B cell (primary cell): Measurements from ENCODE around the gene CFAP74. TPM values are rescaled to one million over a fixed set of nuclear protein-coding genes. Genes with fewer than 3 reads are reported as not detected.

Source experiments
- ATAC-seq: fragments of 200-7000 bp; cut with Tn5 transposase; one replicate; pipeline ENCODE4 v1.10.0; 2021; ENCODE audit warnings: low read depth, mild to moderate bottlenecking, moderate number of reproducible peaks, moderate library complexity
- CTCF ChIA-PET: fragments of 350-600 bp; sonication (Branson Sonifier 250); formaldehyde crosslinking; loops from one replicate; lab custom pipeline; 2021; ENCODE audit warnings: antibody characterized with exemption, inconsistent platforms; lab: Charles Lee
- POLR2A ChIA-PET: fragments of 350-600 bp; sonication (Branson Sonifier 250); formaldehyde crosslinking; loops from one replicate; lab custom pipeline; 2021; ENCODE audit warnings: antibody characterized with exemption; lab: Charles Lee
- DNase-seq: peaks from one replicate; pipeline ENCODE4 v3.0.0; 2013
- H2AFZ ChIP-seq: 2 replicates; pipeline ENCODE4 v1.6.1; 2012; ENCODE audit warnings: mild to moderate bottlenecking, low read depth, low read length; ENCODE audit not compliant: insufficient read depth, poor library complexity, severe bottlenecking
- H3K27ac ChIP-seq, 2 donors: 1 replicate in 1 of 2; 2 replicates in 1 of 2; pipeline ENCODE4 v1.5.1; 2012 to 2013; ENCODE audit warnings: low read length in 2 of 2, mild to moderate bottlenecking in 2 of 2, moderate library complexity in 1 of 2
- H3K27me3 ChIP-seq, 4 experiments: fragments of 200-600 bp in 1 of 4; sonication (generic) in 1 of 4; replicated peaks in 1 of 4; 1 replicate in 2 of 4; 2 replicates in 2 of 4; pipeline versions ENCODE4 v1.6.1 to v1.7.0; 2013 to 2016; ENCODE audit warnings: low read length in 3 of 4, mild to moderate bottlenecking in 2 of 4, mixed read lengths in 1 of 4, moderate library complexity in 1 of 4; ENCODE audit not compliant: insufficient read depth in 4 of 4, control insufficient read depth in 3 of 4; ENCODE audit errors: control extremely low read depth in 1 of 4
- H3K36me3 ChIP-seq, 2 experiments: replicated peaks in 1 of 2; 1 replicate in 1 of 2; 2 replicates in 1 of 2; pipeline versions ENCODE4 v1.6.1 to v1.7.1; 2013; ENCODE audit warnings: low read length in 1 of 2; ENCODE audit not compliant: insufficient read depth in 2 of 2, control insufficient read depth in 1 of 2; ENCODE audit errors: control extremely low read depth in 1 of 2, extremely low read depth in 1 of 2
- H3K4me1 ChIP-seq, 2 donors: fragments of 200-600 bp in 1 of 2; sonication (generic) in 1 of 2; 1 replicate in 1 of 2; 2 replicates in 1 of 2; pipeline versions ENCODE4 v1.5.1 to v1.6.1; 2013 to 2017; ENCODE audit warnings: low read length in 2 of 2; ENCODE audit not compliant: control insufficient read depth in 2 of 2, insufficient read depth in 2 of 2
- H3K4me2 ChIP-seq: replicated peaks from 2 replicates; pipeline ENCODE3; 2012; ENCODE audit warnings: mild to moderate bottlenecking, low read depth, low read length; ENCODE audit not compliant: poor library complexity, severe bottlenecking
- H3K4me3 ChIP-seq, 5 experiments: fragments of 200-600 bp in 1 of 5; sonication (generic) in 1 of 5; 1 replicate in 3 of 5; 2 replicates in 2 of 5; pipeline versions ENCODE4 v1.5.1 to v1.7.0; 2011 to 2016; ENCODE audit warnings: low read length in 4 of 5, mild to moderate bottlenecking in 4 of 5, low read depth in 2 of 5, control low read depth in 1 of 5, moderate library complexity in 1 of 5; ENCODE audit not compliant: insufficient read depth in 1 of 5; ENCODE audit errors: control extremely low read depth in 1 of 5, extremely low read depth in 1 of 5
- H3K79me2 ChIP-seq: fragments of 200-600 bp; sonication (generic); one replicate; pipeline ENCODE4 v1.6.0; 2016; ENCODE audit warnings: low read length; ENCODE audit not compliant: control insufficient read depth, insufficient read depth
- H3K9ac ChIP-seq: fragments of 200-600 bp; sonication (generic); 2 replicates; pipeline ENCODE4 v1.6.1; 2017; ENCODE audit warnings: mild to moderate bottlenecking, low read length, moderate library complexity
- H3K9me3 ChIP-seq, 3 donors: one replicate each; pipeline versions ENCODE4 v1.6.1 to v1.7.1; 2013; ENCODE audit warnings: low read length in 2 of 3; ENCODE audit not compliant: control insufficient read depth in 2 of 3, insufficient read depth in 1 of 3; ENCODE audit errors: control extremely low read depth in 1 of 3
- H4K20me1 ChIP-seq: 2 replicates; pipeline ENCODE4 v1.6.0; 2012; ENCODE audit warnings: mild to moderate bottlenecking, low read length; ENCODE audit not compliant: insufficient read depth, control insufficient read depth, poor library complexity, severe bottlenecking
- H3K27ac Mint-ChIP-seq: one replicate; pipeline ENCODE4 v1.8.0; 2021; ENCODE audit warnings: mixed read lengths
- H3K27me3 Mint-ChIP-seq: one replicate; pipeline ENCODE4 v1.8.0; 2021; ENCODE audit warnings: mixed read lengths
- H3K4me1 Mint-ChIP-seq: one replicate; pipeline ENCODE4 v1.8.0; 2021; ENCODE audit warnings: mixed read lengths
- H3K4me3 Mint-ChIP-seq: one replicate; pipeline ENCODE4 v1.8.0; 2021; ENCODE audit warnings: mixed read lengths
- H3K9me3 Mint-ChIP-seq: one replicate; pipeline ENCODE4 v1.8.0; 2022; ENCODE audit warnings: mixed read lengths; ENCODE audit not compliant: insufficient read depth
- EZH2 ChIP-seq: IDR thresholded peaks from 2 replicates; pipeline ENCODE4 v1.6.1; 2012; ENCODE audit warnings: borderline replicate concordance, low read depth, mild to moderate bottlenecking, moderate library complexity, low read length; ENCODE audit not compliant: insufficient read depth, poor library complexity, severe bottlenecking
- WGBS: methylation state at CpG from one replicate; pipeline ENCODE4 v1.1.5; 2013; ENCODE audit warnings: missing lambda C conversion rate; ENCODE audit not compliant: insufficient coverage; 5-methylcytosine and 5-hydroxymethylcytosine counted together
- intact Hi-C: fragments of 100-400 bp; cut with micrococcal nuclease; formaldehyde crosslinking; loops from one replicate; pipeline ENCODE4 v1.10.0; 2022
- polyA plus RNA-seq: library from polyadenylated mRNA; depleted of rRNA; stranded (reverse); fragments of >200 nt; gene quantifications from 2 replicates; pipeline ENCODE4 v1.2.3, GENCODE V29; 2012
- total RNA-seq, 2 donors: library from RNA; stranded (reverse); fragments of 120-200 nt in 1 of 2; gene quantifications; 1 replicate in 1 of 2; 2 replicates in 1 of 2; pipeline versions ENCODE4 v1.2.3 to v1.2.4, GENCODE V29; 2013 to 2022
- TF ChIP-seq, protein P1 (sequence below): fragments of 200-600 bp; IDR thresholded peaks from one replicate; pipeline ENCODE4 v1.8.0; 2022; ENCODE audit warnings: antibody characterized with exemption, mild to moderate bottlenecking

CFAP74 gene
- total and polyA plus RNA-seq, 2 donors (not counting 1 experiment from before 2014, with no cell fraction given): not detected

DNA sequence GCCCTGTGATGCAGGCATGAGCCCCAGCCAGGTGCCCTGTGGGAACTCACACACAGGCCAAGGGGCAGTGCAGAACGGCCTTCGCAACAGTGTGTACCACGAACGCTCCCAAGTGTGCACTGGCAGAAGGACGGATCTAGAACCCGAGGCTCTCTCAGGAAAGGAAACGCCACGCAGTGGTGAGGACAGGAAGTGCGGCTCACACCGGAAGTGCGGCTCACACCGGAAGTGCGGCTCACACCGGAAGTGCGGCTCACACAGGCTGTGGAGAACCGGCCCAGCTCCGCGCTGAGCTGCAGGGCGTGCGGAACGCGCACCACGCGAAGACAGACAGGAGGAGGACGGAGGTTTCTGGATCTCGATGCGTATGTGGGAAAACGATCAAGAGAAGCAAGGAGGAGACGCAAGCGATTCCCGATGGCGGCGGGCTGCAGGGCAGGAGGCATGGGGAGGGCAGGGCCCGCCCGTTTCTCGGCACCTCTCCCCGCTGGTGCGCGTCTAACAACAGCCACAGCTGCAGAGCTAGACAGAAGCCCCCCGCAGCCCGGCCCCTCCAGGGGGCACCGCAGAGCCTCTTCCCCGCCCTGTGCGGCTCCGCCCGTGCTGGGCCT, 48.6 kb downstream of the CFAP74 start:
- H3K4me2 ChIP-seq: no peak overlapping the region
- no peak overlapping the region for H3K4me3 Mint-ChIP-seq
- peaks cover 0 to 16% (median 6%) of the 10 kb centered on the region in 3 donors for H3K9me3 ChIP-seq
- peaks cover 0 to 20% (median 2%) of the 10 kb centered on the region in 4 experiments for H3K27me3 ChIP-seq
- DNase-seq (no peak), ATAC-seq (no peak)
- no peak overlapping the region for H3K4me3 ChIP-seq
- no peaks in the 10 kb centered on the region for H3K36me3 ChIP-seq
- CTCF ChIA-PET: no interaction called here
- H3K27me3 Mint-ChIP-seq: peaks cover 37% of the 10 kb centered on the region
- H3K9me3 Mint-ChIP-seq: peaks cover 7% of the 10 kb centered on the region
- no peaks in the 10 kb centered on the region for H3K79me2 ChIP-seq
- no peaks in the 10 kb centered on the region for H4K20me1 ChIP-seq
- TF ChIP-seq, protein P1, sequence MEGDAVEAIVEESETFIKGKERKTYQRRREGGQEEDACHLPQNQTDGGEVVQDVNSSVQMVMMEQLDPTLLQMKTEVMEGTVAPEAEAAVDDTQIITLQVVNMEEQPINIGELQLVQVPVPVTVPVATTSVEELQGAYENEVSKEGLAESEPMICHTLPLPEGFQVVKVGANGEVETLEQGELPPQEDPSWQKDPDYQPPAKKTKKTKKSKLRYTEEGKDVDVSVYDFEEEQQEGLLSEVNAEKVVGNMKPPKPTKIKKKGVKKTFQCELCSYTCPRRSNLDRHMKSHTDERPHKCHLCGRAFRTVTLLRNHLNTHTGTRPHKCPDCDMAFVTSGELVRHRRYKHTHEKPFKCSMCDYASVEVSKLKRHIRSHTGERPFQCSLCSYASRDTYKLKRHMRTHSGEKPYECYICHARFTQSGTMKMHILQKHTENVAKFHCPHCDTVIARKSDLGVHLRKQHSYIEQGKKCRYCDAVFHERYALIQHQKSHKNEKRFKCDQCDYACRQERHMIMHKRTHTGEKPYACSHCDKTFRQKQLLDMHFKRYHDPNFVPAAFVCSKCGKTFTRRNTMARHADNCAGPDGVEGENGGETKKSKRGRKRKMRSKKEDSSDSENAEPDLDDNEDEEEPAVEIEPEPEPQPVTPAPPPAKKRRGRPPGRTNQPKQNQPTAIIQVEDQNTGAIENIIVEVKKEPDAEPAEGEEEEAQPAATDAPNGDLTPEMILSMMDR: no peak
- no peak for TF ChIP-seq EZH2
- H2AFZ ChIP-seq: no peak overlapping the region
- H3K9ac ChIP-seq: no peak overlapping the region
- H3K4me1 Mint-ChIP-seq: no peaks in the 10 kb centered on the region
- POLR2A ChIA-PET: no interaction called here
- H3K27ac Mint-ChIP-seq: no peak overlapping the region
- no peaks in the 10 kb centered on the region for H3K4me1 ChIP-seq
- no peak overlapping the region for H3K27ac ChIP-seq
- WGBS: 83% methylated on average over 45 of the region's 46 CpGs
- intact Hi-C loops: no loop called here

DNA sequence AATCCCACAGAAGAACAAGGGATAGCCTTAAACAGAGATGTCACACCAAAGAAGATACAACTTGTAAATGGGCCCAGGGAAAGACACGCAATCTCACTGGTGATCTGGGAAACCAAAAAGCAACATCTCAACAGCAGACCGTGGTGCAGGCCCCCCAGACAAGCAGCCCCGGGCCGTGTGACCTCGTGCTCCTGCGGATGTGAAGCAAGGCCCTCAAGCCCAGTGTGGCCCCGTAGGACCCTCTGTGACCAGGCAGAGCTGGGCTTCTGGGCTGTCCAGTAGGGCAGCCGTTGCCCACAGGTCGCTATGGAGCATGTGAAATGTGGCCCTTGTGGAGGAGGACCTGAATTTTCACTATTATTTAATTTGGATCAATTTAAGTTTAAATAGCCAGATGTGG, 49.6 kb downstream of the CFAP74 start:
- no peaks in the 10 kb centered on the region for H3K4me1 Mint-ChIP-seq
- H3K4me1 ChIP-seq: no peaks in the 10 kb centered on the region
- no peak overlapping the region for H3K9ac ChIP-seq
- H3K4me2 ChIP-seq: no peak overlapping the region
- ATAC-seq: no peak
- DNase-seq: no peak
- intact Hi-C loops: no loop called here
- H3K36me3 ChIP-seq: no peaks in the 10 kb centered on the region
- H3K27ac Mint-ChIP-seq: no peak overlapping the region
- H3K9me3 ChIP-seq: peaks cover 0 to 16% (median 6%) of the 10 kb centered on the region in 3 donors
- H3K27me3 ChIP-seq: peaks cover 0 to 17% (median 2%) of the 10 kb centered on the region in 4 experiments
- CTCF ChIA-PET: no interaction called here
- H3K4me3 Mint-ChIP-seq: no peak overlapping the region
- H3K9me3 Mint-ChIP-seq: peaks cover 7% of the 10 kb centered on the region
- H3K79me2 ChIP-seq: no peaks in the 10 kb centered on the region
- TF ChIP-seq EZH2: no peak
- TF ChIP-seq, protein P1: no peak
- no peak overlapping the region for H3K4me3 ChIP-seq
- H2AFZ ChIP-seq: no peak overlapping the region
- POLR2A ChIA-PET: no interaction called here
- H4K20me1 ChIP-seq: no peaks in the 10 kb centered on the region
- 86% methylated on average over 7 of the region's 9 CpGs for WGBS
- no peak overlapping the region for H3K27ac ChIP-seq
- peaks cover 34% of the 10 kb centered on the region for H3K27me3 Mint-ChIP-seq
